H1 (cell line): ENCODE data around the gene AKAP7. TPM values are rescaled to one million over a fixed set of nuclear protein-coding genes. Genes with fewer than 3 reads are reported as not detected.

Source experiments
- CTCF ChIA-PET: fragments of 300-600 bp; sonication (Branson Sonifier 250); formaldehyde crosslinking; loops from one replicate; lab custom pipeline; 2021; ENCODE audit not compliant: partially characterized antibody; lab: Charles Lee
- POLR2A ChIA-PET: fragments of 300-600 bp; sonication (Branson Sonifier 250); formaldehyde crosslinking; loops from one replicate; lab custom pipeline; 2021; ENCODE audit warnings: inconsistent platforms; ENCODE audit not compliant: partially characterized antibody; lab: Charles Lee
- DNase-seq, 2 experiments: peaks; one replicate each; pipeline versions ENCODE4 v3.0.0 to v3.0.0-alpha.2; 2010 to 2022; ENCODE audit warnings: low spot score in 2 of 2, low read depth in 1 of 2, mixed read lengths in 1 of 2
- FAIRE-seq: peaks from 2 replicates; lab custom pipeline; 2011; peaks lifted over from hg19 to GRCh38; lab: Jason Lieb, UNC
- H2AFZ ChIP-seq: 2 replicates; pipeline ENCODE4 v1.8.1; 2012; ENCODE audit warnings: low read length, inconsistent platforms
- H2AK5ac ChIP-seq: 2 replicates; pipeline ENCODE4 v1.6.1; 2013; ENCODE audit warnings: low read depth, low read length
- H2BK120ac ChIP-seq: replicated peaks from 2 replicates; pipeline ENCODE3; 2013; ENCODE audit warnings: low read depth, low read length, inconsistent platforms
- H2BK12ac ChIP-seq: 2 replicates; pipeline ENCODE4 v1.6.1; 2013; ENCODE audit warnings: low read depth, low read length
- H2BK15ac ChIP-seq: 2 replicates; pipeline ENCODE4 v1.6.1; 2013; ENCODE audit warnings: low read length
- H2BK20ac ChIP-seq: 2 replicates; pipeline ENCODE4 v1.6.1; 2013; ENCODE audit warnings: low read length
- H2BK5ac ChIP-seq: 2 replicates; pipeline ENCODE4 v1.6.1; 2013; ENCODE audit warnings: low read depth, low read length
- H3K14ac ChIP-seq: 2 replicates; pipeline ENCODE4 v1.6.1; 2013; ENCODE audit warnings: inconsistent platforms; ENCODE audit not compliant: insufficient read length
- H3K18ac ChIP-seq: 2 replicates; pipeline ENCODE4 v1.6.1; 2013; ENCODE audit warnings: low read length; ENCODE audit errors: extremely low read depth
- H3K23ac ChIP-seq: 2 replicates; pipeline ENCODE4 v1.6.1; 2013; ENCODE audit warnings: inconsistent platforms; ENCODE audit not compliant: insufficient read length
- H3K23me2 ChIP-seq: 2 replicates; pipeline ENCODE4 v1.6.1; 2013; ENCODE audit warnings: low read depth, low read length
- H3K27ac ChIP-seq: 2 replicates; pipeline ENCODE4 v1.6.1; 2011; ENCODE audit warnings: low read depth, low read length, inconsistent platforms
- H3K27me3 ChIP-seq, 4 experiments: replicated peaks in 1 of 4; 1 replicate in 1 of 4; 2 replicates in 3 of 4; pipeline versions ENCODE4 v1.6.1 to v1.8.1; 2011 to 2013; ENCODE audit warnings: low read length in 3 of 4, mild to moderate bottlenecking in 3 of 4, inconsistent platforms in 2 of 4, mixed read lengths in 2 of 4, moderate library complexity in 1 of 4; ENCODE audit not compliant: control insufficient read depth in 3 of 4, insufficient read depth in 3 of 4; ENCODE audit errors: extremely low read depth in 1 of 4
- H3K36me3 ChIP-seq, 4 experiments: 2 replicates each; pipeline versions ENCODE4 v1.6.1 to v1.8.1; 2011 to 2013; ENCODE audit warnings: mild to moderate bottlenecking in 4 of 4, low read length in 3 of 4, moderate library complexity in 2 of 4, control low read depth in 1 of 4, inconsistent platforms in 1 of 4; ENCODE audit not compliant: insufficient read depth in 4 of 4, control insufficient read depth in 2 of 4
- H3K4ac ChIP-seq: replicated peaks from 2 replicates; pipeline ENCODE3; 2013; ENCODE audit warnings: low read length, low read depth, mixed read lengths, inconsistent platforms; ENCODE audit not compliant: insufficient read length
- H3K4me1 ChIP-seq, 4 experiments: replicated peaks in 1 of 4; 1 replicate in 1 of 4; 2 replicates in 3 of 4; pipeline versions ENCODE4 v1.6.1 to v1.8.1; 2011 to 2013; ENCODE audit warnings: low read length in 3 of 4, inconsistent platforms in 2 of 4, mixed read lengths in 1 of 4; ENCODE audit not compliant: insufficient read depth in 4 of 4, control insufficient read depth in 3 of 4
- H3K4me2 ChIP-seq, 2 experiments: 2 replicates each; pipeline versions ENCODE4 v1.6.1 to v1.8.1; 2011 to 2013; ENCODE audit warnings: low read depth in 2 of 2, low read length in 2 of 2, control low read depth in 1 of 2, inconsistent platforms in 1 of 2, mild to moderate bottlenecking in 1 of 2; ENCODE audit not compliant: insufficient read depth in 1 of 2
- H3K4me3 ChIP-seq, 4 experiments: fragments of 200-600, 300-600 bp in 1 of 4; sonication (generic), shearing (Covaris generic), sonication (Bioruptor Twin) in 1 of 4; 2 replicates each; pipeline versions ENCODE4 v1.5.1 to v1.8.1; 2011 to 2016; ENCODE audit warnings: low read length in 4 of 4, low read depth in 3 of 4, control low read depth in 2 of 4, inconsistent platforms in 2 of 4, mild to moderate bottlenecking in 2 of 4, mixed read lengths in 1 of 4, moderate library complexity in 1 of 4; ENCODE audit not compliant: insufficient read depth in 2 of 4; ENCODE audit errors: extremely low read depth in 1 of 4
- H3K56ac ChIP-seq: replicated peaks from 2 replicates; pipeline ENCODE3; 2013; ENCODE audit warnings: low read depth, mild to moderate bottlenecking, mixed read lengths, low read length, inconsistent platforms; ENCODE audit not compliant: insufficient read length
- H3K79me1 ChIP-seq: 2 replicates; pipeline ENCODE4 v1.6.1; 2013; ENCODE audit warnings: low read depth, low read length, control low read depth
- H3K79me2 ChIP-seq, 2 experiments: 2 replicates each; pipeline versions ENCODE4 v1.6.1 to v1.8.1; 2012 to 2013; ENCODE audit warnings: low read length in 2 of 2, mild to moderate bottlenecking in 2 of 2, inconsistent platforms in 1 of 2; ENCODE audit not compliant: insufficient read depth in 2 of 2, control insufficient read depth in 1 of 2
- H3K9ac ChIP-seq, 4 experiments: replicated peaks in 1 of 4; 1 replicate in 1 of 4; 2 replicates in 3 of 4; pipeline versions ENCODE4 v1.6.1 to v1.8.1; 2011 to 2013; ENCODE audit warnings: low read depth in 3 of 4, low read length in 3 of 4, control low read depth in 2 of 4, mild to moderate bottlenecking in 2 of 4, moderate library complexity in 2 of 4, inconsistent platforms in 1 of 4; ENCODE audit errors: extremely low read depth in 1 of 4
- H3K9me3 ChIP-seq, 2 experiments: 2 replicates each; pipeline versions ENCODE4 v1.6.1 to v1.8.1; 2012 to 2013; ENCODE audit warnings: mild to moderate bottlenecking in 2 of 2, moderate library complexity in 2 of 2, control low read depth in 1 of 2, inconsistent platforms in 1 of 2, low read depth in 1 of 2, low read length in 1 of 2, mixed read lengths in 1 of 2; ENCODE audit not compliant: insufficient read depth in 2 of 2
- H4K20me1 ChIP-seq, 2 experiments: replicated peaks in 1 of 2; 2 replicates each; pipeline versions ENCODE3 to v1.8.1; 2011 to 2013; ENCODE audit warnings: inconsistent platforms in 2 of 2, low read length in 2 of 2, mild to moderate bottlenecking in 1 of 2; ENCODE audit not compliant: insufficient read depth in 2 of 2, control insufficient read depth in 1 of 2
- H4K5ac ChIP-seq: 2 replicates; pipeline ENCODE4 v1.6.1; 2013; ENCODE audit warnings: low read length, low read depth, mixed read lengths, inconsistent platforms; ENCODE audit not compliant: insufficient read length
- H4K8ac ChIP-seq: 2 replicates; pipeline ENCODE4 v1.8.0; 2013; ENCODE audit warnings: mild to moderate bottlenecking, moderate library complexity, low read length, inconsistent platforms; ENCODE audit not compliant: insufficient read depth; ENCODE audit errors: extremely low read depth
- H4K91ac ChIP-seq: replicated peaks from 2 replicates; pipeline ENCODE3; 2013; ENCODE audit warnings: low read length, mixed read lengths, inconsistent platforms; ENCODE audit not compliant: insufficient read length
- EZH2 ChIP-seq: fragments of 200-600 bp; sonication (generic); IDR thresholded peaks from 2 replicates; pipeline ENCODE4 v1.7.1; 2012; ENCODE audit warnings: low read depth, mild to moderate bottlenecking, moderate library complexity, low read length, inconsistent platforms; ENCODE audit not compliant: severe bottlenecking
- WGBS, 2 experiments: shearing (Covaris generic) in 1 of 2; methylation state at CpG; one replicate each; pipeline versions ENCODE4 v1.1.6 to v1.1.7; 2013 to 2015; ENCODE audit warnings: low lambda C conversion rate in 2 of 2, mixed read lengths in 2 of 2, inconsistent platforms in 1 of 2, low coverage in 1 of 2, missing lambda C conversion rate in 1 of 2; ENCODE audit not compliant: insufficient replicate concordance in 2 of 2, insufficient coverage in 1 of 2, insufficient read length in 1 of 2; ENCODE audit errors: extremely low coverage in 1 of 2, missing lambda C conversion rate in 1 of 2; 5-methylcytosine and 5-hydroxymethylcytosine counted together
- polyA plus RNA-seq, 7 experiments: library from polyadenylated mRNA; depleted of rRNA in 3 of 7; stranded (reverse) in 5 of 7; unstranded in 2 of 7; fragments of >200 nt in 5 of 7; fragments of 200-250 nt in 2 of 7; gene quantifications; 1 replicate in 5 of 7; 2 replicates in 1 of 7; 4 replicates in 1 of 7; pipeline versions ENCODE4 v1.2.1 to v1.2.3, GENCODE V29; 2011 to 2013; ENCODE audit warnings: missing spikeins in 2 of 7, mixed read lengths in 2 of 7
- total RNA-seq: library from RNA; stranded (reverse); fragmentation: NEBNext Ultra II Directional; extraction: Animal tissue kit (Norgen Biotek cat#: 25700); gene quantifications from 2 replicates; pipeline ENCODE4 v1.2.1, GENCODE V29; 2021

AKAP7 gene
- total and polyA plus RNA-seq, 2 of the 8 experiments (the other 6 are each of a cell fraction or from before 2014, with no cell fraction given) = 4.7 to 16.9 TPM

GRCh38 chr6:131212913-131213312 is 77.6 kb downstream of the AKAP7 start:
- FAIRE-seq (no peak), DNase-seq (no peak)
- H3K18ac ChIP-seq = no peak overlapping the region
- no peaks in the 10 kb centered on the region for H3K23me2 ChIP-seq
- H3K4me2 ChIP-seq = no peak overlapping the region
- no peaks in the 10 kb centered on the region for H3K79me2 ChIP-seq
- H4K91ac ChIP-seq = no peak overlapping the region
- no peaks in the 10 kb centered on the region for H3K79me1 ChIP-seq
- H3K4ac ChIP-seq = no peak overlapping the region
- H2BK12ac ChIP-seq = no peak overlapping the region
- H3K14ac ChIP-seq = no peak overlapping the region
- no peak overlapping the region for H2BK15ac ChIP-seq
- H4K8ac ChIP-seq = no peak overlapping the region
- no peak overlapping the region for H2BK120ac ChIP-seq
- peaks cover 0 to 3% (median 0%) of the 10 kb centered on the region in 4 experiments; a peak in 1 of 7 replicates for H3K4me1 ChIP-seq
- no peaks in the 10 kb centered on the region for H3K36me3 ChIP-seq
- H3K56ac ChIP-seq = no peak overlapping the region
- no peak overlapping the region for H3K4me3 ChIP-seq
- H3K23ac ChIP-seq = no peak overlapping the region
- POLR2A ChIA-PET = no interaction called here
- H3K27me3 ChIP-seq = peaks cover 0 to 1% (median 0%) of the 10 kb centered on the region in 4 experiments; a peak in 1 of 7 replicates
- H2AFZ ChIP-seq = no peak overlapping the region
- no peak overlapping the region for H2AK5ac ChIP-seq
- H4K20me1 ChIP-seq = no peaks in the 10 kb centered on the region
- 89% methylated on average over 1 of the region's 1 CpG; no CpG with 5 or more reads in 1 of the 2 experiments for WGBS, 2 experiments
- no peaks in the 10 kb centered on the region for H3K9me3 ChIP-seq
- no peak overlapping the region for H3K27ac ChIP-seq
- H2BK5ac ChIP-seq = no peak overlapping the region
- no peak for TF ChIP-seq EZH2
- no peak overlapping the region for H2BK20ac ChIP-seq
- CTCF ChIA-PET = interaction anchor here (1.1 to 2.0 kb wide), 5 partner anchors 13 to 328 kb away, joined by 3 to 7 read pairs (median 4); no protein-coding TSS in a partner anchor
- no peak overlapping the region for H4K5ac ChIP-seq
- H3K9ac ChIP-seq = no peak overlapping the region
